Kidney (tissue), 14 donors: ENCODE data around the gene ACSL4. TPM values are rescaled to one million over a fixed set of nuclear protein-coding genes. Genes with fewer than 3 reads are reported as not detected.
"Not testable (repeated sequence)": the region's sequence is repeated elsewhere in the genome, so short reads cannot be mapped to it uniquely, and the experiment has no call there.

Source experiments
- DNase-seq, 5 donors: peaks; one replicate each; pipeline ENCODE4 v3.0.0-alpha.2; 2013 to 2020
- FAIRE-seq: peaks from 2 replicates; lab custom pipeline; 2012; peaks lifted over from hg19 to GRCh38; lab: Jason Lieb, UNC
- H3K27ac ChIP-seq, 2 donors: one replicate each; pipeline ENCODE4 v1.7.0; 2013; ENCODE audit warnings: low read depth in 2 of 2, low read length in 2 of 2, inconsistent platforms in 1 of 2
- H3K27me3 ChIP-seq: one replicate; pipeline ENCODE4 v1.7.1; 2013; ENCODE audit warnings: low read length, inconsistent platforms; ENCODE audit not compliant: control insufficient read depth, insufficient read depth
- H3K36me3 ChIP-seq, 3 donors: one replicate each; pipeline versions ENCODE4 v1.7.0 to v1.7.1; 2013; ENCODE audit warnings: low read length in 3 of 3, control low read depth in 1 of 3, inconsistent platforms in 1 of 3; ENCODE audit not compliant: insufficient read depth in 3 of 3, control insufficient read depth in 2 of 3
- H3K4me1 ChIP-seq, 3 donors: one replicate each; pipeline versions ENCODE4 v1.7.0 to v1.7.1; 2013; ENCODE audit warnings: low read length in 3 of 3, inconsistent platforms in 1 of 3, low read depth in 1 of 3; ENCODE audit not compliant: control insufficient read depth in 2 of 3, insufficient read depth in 2 of 3
- H3K4me3 ChIP-seq, 3 donors: one replicate each; pipeline versions ENCODE4 v1.7.0 to v1.8.1; 2013; ENCODE audit warnings: low read length in 3 of 3, control low read depth in 1 of 3, inconsistent platforms in 1 of 3
- H3K9ac ChIP-seq, 3 donors: one replicate each; pipeline versions ENCODE4 v1.7.0 to v1.7.1; 2013; ENCODE audit warnings: low read length in 3 of 3, control low read depth in 1 of 3, inconsistent platforms in 1 of 3
- H3K9me3 ChIP-seq, 3 donors: one replicate each; pipeline versions ENCODE4 v1.7.0 to v1.7.1; 2013; ENCODE audit warnings: low read length in 3 of 3, control low read depth in 1 of 3, inconsistent platforms in 1 of 3; ENCODE audit not compliant: control insufficient read depth in 2 of 3, insufficient read depth in 1 of 3
- intact Hi-C: fragments of 100-400 bp; cut with DNase I; formaldehyde crosslinking; loops from one replicate; pipeline ENCODE4 v1.11.1; 2022
- polyA plus RNA-seq: library from polyadenylated mRNA; stranded (reverse); fragments of 350-450 nt; fragmentation: Illumina TruSeq; extraction: RNeasy Lipid Tissue Mini Kit (QIAGEN cat#74804); gene quantifications from one replicate; pipeline ENCODE4 v1.2.3, GENCODE V29; 2014; ENCODE audit warnings: low read depth, low replicate concordance; ENCODE audit not compliant: insufficient read depth
- total RNA-seq: library from RNA; stranded (reverse); fragmentation: NEBNext Ultra II Directional; extraction: Animal tissue kit (Norgen Biotek cat#: 25700); gene quantifications from one replicate; pipeline ENCODE4 v1.2.1, GENCODE V29; 2021
- TF ChIP-seq, protein P1 (sequence below): IDR thresholded peaks from 3 replicates; pipeline ENCODE4 v1.5.1; 2012; ENCODE audit warnings: mild to moderate bottlenecking, moderate library complexity, borderline replicate concordance; ENCODE audit not compliant: insufficient read depth; ENCODE audit errors: extremely low read depth
- donor health status: control.
- donor health status: control.
- donor health status: control.
- donor health status: control.
- donor health status: control.
- donor health status: DM: yes; HTN: yes; CAD: no.
- donor health status: Normal renal cell carcinoma (clear cell type).

Gene ACSL4
- total and polyA plus RNA-seq, 2 donors from 2014 or later = 34.0 to 205 TPM

DNA sequence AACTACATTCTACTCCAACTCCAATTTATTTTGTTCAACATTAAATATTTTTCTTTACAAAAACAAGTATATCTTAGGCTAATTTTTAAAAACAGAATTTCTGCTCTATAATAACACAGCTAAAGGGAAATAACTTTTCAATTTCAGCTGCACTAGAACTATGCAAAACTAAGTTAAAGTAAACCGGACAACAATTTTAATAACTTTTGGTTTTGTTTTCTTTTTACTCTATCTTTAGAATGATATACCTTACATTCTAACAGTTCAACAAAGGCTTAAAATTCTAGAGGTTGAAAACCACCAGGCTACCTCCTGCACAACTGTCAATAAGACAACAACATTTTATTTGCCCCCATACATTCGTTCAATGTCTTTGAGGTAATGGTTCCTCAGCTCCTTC, 89.4 kb downstream of the ACSL4 start:
- no peaks in the 10 kb centered on the region for H3K4me1 ChIP-seq
- no peaks in the 10 kb centered on the region for H3K36me3 ChIP-seq
- H3K9me3 ChIP-seq = no peaks in the 10 kb centered on the region
- TF ChIP-seq, protein P1, sequence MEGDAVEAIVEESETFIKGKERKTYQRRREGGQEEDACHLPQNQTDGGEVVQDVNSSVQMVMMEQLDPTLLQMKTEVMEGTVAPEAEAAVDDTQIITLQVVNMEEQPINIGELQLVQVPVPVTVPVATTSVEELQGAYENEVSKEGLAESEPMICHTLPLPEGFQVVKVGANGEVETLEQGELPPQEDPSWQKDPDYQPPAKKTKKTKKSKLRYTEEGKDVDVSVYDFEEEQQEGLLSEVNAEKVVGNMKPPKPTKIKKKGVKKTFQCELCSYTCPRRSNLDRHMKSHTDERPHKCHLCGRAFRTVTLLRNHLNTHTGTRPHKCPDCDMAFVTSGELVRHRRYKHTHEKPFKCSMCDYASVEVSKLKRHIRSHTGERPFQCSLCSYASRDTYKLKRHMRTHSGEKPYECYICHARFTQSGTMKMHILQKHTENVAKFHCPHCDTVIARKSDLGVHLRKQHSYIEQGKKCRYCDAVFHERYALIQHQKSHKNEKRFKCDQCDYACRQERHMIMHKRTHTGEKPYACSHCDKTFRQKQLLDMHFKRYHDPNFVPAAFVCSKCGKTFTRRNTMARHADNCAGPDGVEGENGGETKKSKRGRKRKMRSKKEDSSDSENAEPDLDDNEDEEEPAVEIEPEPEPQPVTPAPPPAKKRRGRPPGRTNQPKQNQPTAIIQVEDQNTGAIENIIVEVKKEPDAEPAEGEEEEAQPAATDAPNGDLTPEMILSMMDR = no peak
- FAIRE-seq (peak; percentile 19), DNase-seq (no peak)
- no peak overlapping the region for H3K4me3 ChIP-seq
- intact Hi-C loops = no loop called here
- H3K27ac ChIP-seq = no peak overlapping the region
- no peaks in the 10 kb centered on the region for H3K27me3 ChIP-seq
- no peak overlapping the region for H3K9ac ChIP-seq

GRCh38 chrX:109638158-109638557, 94.9 kb downstream of the ACSL4 start:
- DNase-seq (no peak), FAIRE-seq (no peak)
- Histone ChIP-seq H3K27ac (no peak overlapping the region), H3K36me3 (no peaks in the 10 kb centered on the region), H3K27me3 (no peaks in the 10 kb centered on the region), H3K9me3 (no peaks in the 10 kb centered on the region), H3K9ac (no peak overlapping the region), H3K4me1 (no peaks in the 10 kb centered on the region), H3K4me3 (no peak overlapping the region)
- intact Hi-C loops = no loop called here
- TF ChIP-seq, protein P1 = no peak

DNA sequence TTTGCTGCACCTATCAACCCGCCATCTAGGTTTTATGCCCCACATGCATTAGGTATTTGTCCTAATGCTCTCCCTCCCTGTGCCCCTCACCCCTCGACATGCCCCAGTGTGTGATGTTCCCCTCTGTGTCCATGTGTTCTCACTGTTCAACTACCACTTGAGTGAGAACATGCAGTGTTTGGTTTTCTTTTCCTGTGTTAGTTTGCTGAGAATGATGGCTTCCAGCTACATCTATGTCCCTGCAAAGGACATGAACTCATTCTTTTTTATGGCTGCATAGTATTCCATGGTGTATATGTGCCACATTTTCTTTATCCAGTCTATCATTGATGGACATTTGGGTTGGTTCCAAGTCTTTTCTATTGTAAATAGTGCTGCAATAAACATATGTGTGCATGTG, 95.6 kb downstream of the ACSL4 start:
- H3K9ac ChIP-seq, H3K36me3 ChIP-seq, H3K4me1 ChIP-seq, intact Hi-C loops, H3K4me3 ChIP-seq, H3K27ac ChIP-seq, FAIRE-seq, DNase-seq, H3K9me3 ChIP-seq, H3K27me3 ChIP-seq: not testable (repeated sequence)

GRCh38 chrX:109635146-109635545, 97.9 kb downstream of the ACSL4 start:
- no peaks in the 10 kb centered on the region for H3K36me3 ChIP-seq
- TF ChIP-seq, protein P1 = no peak
- H3K9me3 ChIP-seq = no peaks in the 10 kb centered on the region
- peak in 2 of 5 donors; percentile 54 to 61 for DNase-seq
- H3K4me3 ChIP-seq = no peak overlapping the region
- no peak overlapping the region for H3K27ac ChIP-seq
- no peaks in the 10 kb centered on the region for H3K27me3 ChIP-seq
- FAIRE-seq = no peak
- intact Hi-C loops = no loop called here
- no peaks in the 10 kb centered on the region for H3K4me1 ChIP-seq
- no peak overlapping the region for H3K9ac ChIP-seq
